ENCODE data around the gene TXNL1. TPM values are rescaled to one million over a fixed set of nuclear protein-coding genes. Genes with fewer than 3 reads are reported as not detected.

Gene TXNL1
- polyA plus RNA-seq, 1 of the 3 experiments (the other 2 are of a cell fraction), result 39.7 TPM

Other genes with a start within 250 kb of the TXNL1 start
- 2.6 and 4.1 TPM in 2 replicates for gene WDR7, start 12.8 kb upstream of the TXNL1 start, polyA plus RNA-seq (2012; rRNA removed)

Data from SK-N-SH (cell line).